ENCODE measurements around the gene GJC3.
"Not testable (repeated sequence)": the region's sequence is repeated elsewhere in the genome, so short reads cannot be mapped to it uniquely, and the experiment has no call there.

GJC3 gene

DNA sequence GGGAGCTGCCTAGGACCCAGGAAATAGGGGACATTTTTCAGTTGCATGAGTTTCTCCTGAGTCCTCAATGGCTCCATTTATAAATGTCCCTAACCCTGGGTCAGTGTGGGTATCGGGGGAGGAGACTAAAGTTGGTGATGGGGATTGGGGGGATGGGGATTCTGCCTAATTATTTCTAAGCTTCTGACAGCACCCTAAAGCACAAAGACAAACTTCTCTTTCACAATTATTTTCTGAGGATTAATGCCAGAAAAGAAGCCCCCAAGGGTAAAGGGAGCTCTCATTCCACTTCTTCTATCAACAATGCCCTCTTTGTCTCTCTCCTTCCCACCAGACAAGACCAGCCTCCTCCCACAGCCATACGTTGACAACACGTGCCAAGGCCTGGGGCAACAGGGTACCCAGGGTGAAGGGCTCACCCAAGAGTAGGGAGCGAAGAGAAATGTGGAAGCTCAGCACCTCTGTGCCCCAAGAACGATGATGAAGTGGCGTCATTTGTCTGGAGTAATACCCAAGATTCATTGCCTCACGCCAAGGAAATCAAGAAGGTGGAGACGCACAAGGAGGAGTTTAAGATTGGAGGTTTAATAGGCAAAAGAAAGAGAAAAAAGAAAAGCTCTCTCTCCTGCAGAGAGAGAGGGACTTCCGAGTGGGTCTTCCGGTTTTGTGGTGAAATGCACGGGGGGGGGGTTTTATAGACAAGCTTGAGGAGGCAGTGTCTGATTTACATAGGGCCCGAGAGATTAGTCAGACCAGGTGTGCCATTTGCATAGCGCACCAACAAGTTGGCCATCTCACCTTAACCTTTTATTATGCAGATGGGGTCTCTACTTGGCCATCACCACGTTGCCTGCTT, 14.4 kb upstream of the GJC3 start:
- no peaks in the 10 kb centered on the region for H3K79me2 ChIP-seq
- no peaks in the 10 kb centered on the region for H3K9me3 ChIP-seq (ENCODE audit: control insufficient read depth, low read length)
- H3K4me1 ChIP-seq: no peaks in the 10 kb centered on the region
- TF ChIP-seq, protein P1, sequence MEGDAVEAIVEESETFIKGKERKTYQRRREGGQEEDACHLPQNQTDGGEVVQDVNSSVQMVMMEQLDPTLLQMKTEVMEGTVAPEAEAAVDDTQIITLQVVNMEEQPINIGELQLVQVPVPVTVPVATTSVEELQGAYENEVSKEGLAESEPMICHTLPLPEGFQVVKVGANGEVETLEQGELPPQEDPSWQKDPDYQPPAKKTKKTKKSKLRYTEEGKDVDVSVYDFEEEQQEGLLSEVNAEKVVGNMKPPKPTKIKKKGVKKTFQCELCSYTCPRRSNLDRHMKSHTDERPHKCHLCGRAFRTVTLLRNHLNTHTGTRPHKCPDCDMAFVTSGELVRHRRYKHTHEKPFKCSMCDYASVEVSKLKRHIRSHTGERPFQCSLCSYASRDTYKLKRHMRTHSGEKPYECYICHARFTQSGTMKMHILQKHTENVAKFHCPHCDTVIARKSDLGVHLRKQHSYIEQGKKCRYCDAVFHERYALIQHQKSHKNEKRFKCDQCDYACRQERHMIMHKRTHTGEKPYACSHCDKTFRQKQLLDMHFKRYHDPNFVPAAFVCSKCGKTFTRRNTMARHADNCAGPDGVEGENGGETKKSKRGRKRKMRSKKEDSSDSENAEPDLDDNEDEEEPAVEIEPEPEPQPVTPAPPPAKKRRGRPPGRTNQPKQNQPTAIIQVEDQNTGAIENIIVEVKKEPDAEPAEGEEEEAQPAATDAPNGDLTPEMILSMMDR (IDR thresholded peaks at IDR 0.05): no peak
- no peak overlapping the region for H3K27ac ChIP-seq
- no peak overlapping the region for H3K4me3 ChIP-seq (ENCODE audit: low read depth, low read length)
- H3K9ac ChIP-seq: no peak overlapping the region
- no peaks in the 10 kb centered on the region for H3K36me3 ChIP-seq (ENCODE audit: control insufficient read depth, insufficient read depth, low read length)
- no peaks in the 10 kb centered on the region for H3K27me3 ChIP-seq (ENCODE audit: control insufficient read depth, insufficient read depth, low read length)
- no peak overlapping the region for H3K4me2 ChIP-seq (ENCODE audit: low read length)
- H2AFZ ChIP-seq: no peak overlapping the region

DNA sequence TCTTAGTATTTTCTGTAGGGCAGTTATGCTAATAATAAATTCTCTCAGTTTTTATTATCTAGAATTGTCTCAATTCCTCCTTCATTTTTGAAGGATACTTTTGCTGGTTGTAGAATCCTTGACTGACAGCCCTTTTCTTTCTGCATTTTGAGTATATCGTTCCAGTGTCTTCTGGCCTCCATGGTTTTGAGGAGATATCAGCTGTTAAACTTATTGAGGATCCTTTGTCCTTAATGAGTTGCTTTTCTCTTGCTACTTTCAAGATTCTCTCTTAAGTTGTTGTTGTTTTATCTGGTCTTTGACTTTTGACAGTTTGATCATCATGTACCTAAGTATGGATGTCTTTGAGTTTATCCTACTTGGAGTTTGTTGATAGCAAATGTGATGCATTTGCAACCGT, 8.9 kb upstream of the GJC3 start:
- Histone ChIP-seq H3K79me2 (no peaks in the 10 kb centered on the region), H3K4me2 (ENCODE audit: low read length) (no peak overlapping the region), H3K9me3 (ENCODE audit: control insufficient read depth, low read length) (no peaks in the 10 kb centered on the region), H3K4me3 (ENCODE audit: low read depth, low read length) (no peak overlapping the region), H3K27me3 (ENCODE audit: control insufficient read depth, insufficient read depth, low read length) (no peaks in the 10 kb centered on the region), H3K27ac (no peak overlapping the region), H2AFZ (no peak overlapping the region), H3K4me1 (no peaks in the 10 kb centered on the region), H3K9ac (no peak overlapping the region), H3K36me3 (ENCODE audit: control insufficient read depth, insufficient read depth, low read length) (no peaks in the 10 kb centered on the region)
- TF ChIP-seq, protein P1 (IDR thresholded peaks at IDR 0.05): no peak

DNA sequence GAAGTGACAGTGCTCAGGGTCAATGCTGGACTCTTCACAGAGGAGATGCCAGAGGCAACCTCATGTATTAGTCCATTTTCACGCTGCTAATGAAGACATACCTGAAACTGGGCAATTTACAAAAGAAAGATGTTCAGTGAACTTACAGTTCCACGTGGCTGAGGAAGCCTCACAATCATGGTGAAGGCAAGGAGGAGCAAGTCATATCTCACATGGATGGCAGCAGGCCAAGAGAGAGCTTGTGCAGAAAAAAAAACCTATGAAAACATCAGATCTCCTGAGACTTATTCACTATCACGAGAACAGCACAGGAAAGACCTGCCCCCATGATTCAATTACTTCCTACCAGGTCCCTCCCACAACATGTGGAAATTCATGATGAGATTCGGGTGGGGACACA, 5.6 kb upstream of the GJC3 start:
- not testable (repeated sequence) for H3K27me3 ChIP-seq (ENCODE audit: control insufficient read depth, insufficient read depth, low read length); H3K27ac ChIP-seq; H3K79me2 ChIP-seq; H3K36me3 ChIP-seq (ENCODE audit: control insufficient read depth, insufficient read depth, low read length); H3K4me1 ChIP-seq; H3K4me2 ChIP-seq (ENCODE audit: low read length); H3K9me3 ChIP-seq (ENCODE audit: control insufficient read depth, low read length); H2AFZ ChIP-seq; H3K9ac ChIP-seq; H3K4me3 ChIP-seq (ENCODE audit: low read depth, low read length)

DNA sequence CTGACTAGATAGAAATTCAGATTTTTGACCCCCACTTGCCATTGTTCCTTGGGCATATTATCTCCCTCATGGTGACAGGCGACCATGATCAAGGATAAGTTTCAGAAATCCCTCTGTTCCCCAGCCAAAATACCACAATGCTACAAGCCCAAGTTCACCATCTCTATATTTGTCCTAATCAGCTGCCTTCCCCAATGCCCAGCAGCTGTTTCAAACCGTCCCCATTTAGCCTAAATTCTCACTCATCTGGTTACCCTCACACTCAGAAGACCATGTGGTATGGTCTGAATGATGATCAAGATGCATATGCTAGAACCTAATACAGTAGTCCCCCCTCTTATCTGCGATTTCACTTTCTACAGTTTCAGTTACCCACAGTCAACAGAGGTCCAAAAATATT, 956 bp upstream of the GJC3 start:
- TF ChIP-seq, protein P1 (IDR thresholded peaks at IDR 0.05): no peak
- peak overlapping the region; percentile 3 for H3K27ac ChIP-seq
- no peaks in the 10 kb centered on the region for H3K36me3 ChIP-seq (ENCODE audit: control insufficient read depth, insufficient read depth, low read length)
- H3K4me2 ChIP-seq (ENCODE audit: low read length): no peak overlapping the region
- no peaks in the 10 kb centered on the region for H3K27me3 ChIP-seq (ENCODE audit: control insufficient read depth, insufficient read depth, low read length)
- no peak overlapping the region for H2AFZ ChIP-seq
- no peak overlapping the region for H3K4me3 ChIP-seq (ENCODE audit: low read depth, low read length)
- no peaks in the 10 kb centered on the region for H3K79me2 ChIP-seq
- H3K9ac ChIP-seq: no peak overlapping the region
- H3K4me1 ChIP-seq: peaks cover 7% of the 10 kb centered on the region
- H3K9me3 ChIP-seq (ENCODE audit: control insufficient read depth, low read length): no peaks in the 10 kb centered on the region

DNA sequence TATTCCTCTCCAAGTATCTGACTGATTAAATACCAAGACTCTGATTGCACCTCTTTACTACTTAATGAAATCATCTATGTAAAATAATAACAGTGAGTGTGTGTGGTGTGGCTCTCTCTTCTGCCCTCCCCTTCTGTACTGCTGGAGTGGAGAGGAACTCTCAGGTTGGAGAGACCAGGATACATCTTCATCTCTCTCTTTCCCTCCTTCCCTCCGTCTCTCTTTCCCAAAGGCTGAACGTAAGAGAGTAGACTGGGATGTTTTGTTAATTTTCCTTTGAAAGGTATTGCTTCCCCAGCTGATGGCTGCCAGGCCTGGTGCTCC, 272 bp upstream of the GJC3 start:
- H3K27me3 ChIP-seq (ENCODE audit: control insufficient read depth, insufficient read depth, low read length): no peaks in the 10 kb centered on the region
- H3K4me3 ChIP-seq (ENCODE audit: low read depth, low read length): peak overlapping the region; percentile 3
- no peak overlapping the region for H3K9ac ChIP-seq
- H3K36me3 ChIP-seq (ENCODE audit: control insufficient read depth, insufficient read depth, low read length): no peaks in the 10 kb centered on the region
- peak overlapping the region; percentile 3 for H3K27ac ChIP-seq
- H3K4me2 ChIP-seq (ENCODE audit: low read length): peak overlapping the region; percentile 57
- no peaks in the 10 kb centered on the region for H3K9me3 ChIP-seq (ENCODE audit: control insufficient read depth, low read length)
- peaks cover 7% of the 10 kb centered on the region for H3K4me1 ChIP-seq
- peak overlapping the region; percentile 80 for H2AFZ ChIP-seq
- H3K79me2 ChIP-seq: no peaks in the 10 kb centered on the region
- TF ChIP-seq, protein P1 (IDR thresholded peaks at IDR 0.05): no peak

Measured in parathyroid adenoma (tissue), 2 donors.